Measurements from ENCODE around the gene CDIPT. TPM values are rescaled to one million over a fixed set of nuclear protein-coding genes. Genes with fewer than 3 reads are reported as not detected.

CDIPT gene
- total RNA-seq, 1 donor from 2014 or later, result 36.9 TPM

GRCh38 chr16:29825145-29826044 is 37.6 kb downstream of the CDIPT start:
- ATAC-seq, result peak; percentile 56

DNA sequence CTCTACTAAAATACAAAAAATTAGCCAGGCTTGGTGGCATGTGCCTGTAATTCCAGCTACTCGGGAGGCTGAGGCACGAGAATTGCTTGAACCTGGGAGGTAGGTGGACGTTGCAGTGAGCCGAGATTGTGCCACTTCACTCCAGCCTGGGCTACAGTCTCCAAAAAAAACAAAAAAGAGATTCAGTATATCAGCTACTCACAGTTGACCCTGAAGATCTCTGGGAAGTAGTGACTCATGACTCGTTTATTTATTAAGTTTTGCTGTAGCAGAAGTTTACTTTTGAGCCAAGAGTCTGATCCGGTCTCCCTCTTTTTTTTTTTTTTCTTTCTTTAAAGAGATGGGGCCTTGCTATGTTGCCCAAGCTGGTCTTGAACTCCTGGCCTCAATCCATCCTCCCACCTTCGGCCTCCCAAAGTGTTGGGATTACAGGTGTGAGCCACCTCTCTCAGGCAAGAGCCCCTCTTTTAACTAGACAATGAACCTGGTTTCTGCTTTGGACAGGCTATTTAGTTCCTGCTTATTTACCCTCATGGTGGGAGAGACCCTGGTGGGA is 38.4 kb downstream of the CDIPT start:
- no peak for ATAC-seq

DNA sequence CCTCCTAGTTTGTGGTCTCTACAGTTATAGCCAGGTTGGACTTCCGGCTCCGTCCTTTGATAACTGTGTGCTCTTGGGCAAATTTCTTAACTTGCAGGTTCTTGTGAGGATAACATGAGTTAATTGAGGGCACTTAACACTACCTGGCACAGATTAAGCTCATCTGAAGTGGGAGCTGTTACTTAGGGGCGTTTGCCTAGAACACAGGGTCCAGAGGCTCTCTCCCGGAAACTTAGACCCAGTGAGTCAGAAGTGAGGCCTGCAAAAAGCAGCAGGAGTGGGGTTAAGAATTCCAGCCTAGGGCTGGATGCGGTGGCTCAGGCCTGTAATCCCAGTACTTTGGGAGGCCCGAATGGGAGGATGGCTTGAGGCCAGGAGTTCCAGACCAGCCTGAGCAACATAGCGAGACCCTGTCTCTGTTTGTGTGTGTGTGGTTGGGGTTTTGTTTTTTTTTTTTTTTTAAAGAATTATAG is 41.3 kb downstream of the CDIPT start:
- peak; percentile 30 for ATAC-seq

DNA sequence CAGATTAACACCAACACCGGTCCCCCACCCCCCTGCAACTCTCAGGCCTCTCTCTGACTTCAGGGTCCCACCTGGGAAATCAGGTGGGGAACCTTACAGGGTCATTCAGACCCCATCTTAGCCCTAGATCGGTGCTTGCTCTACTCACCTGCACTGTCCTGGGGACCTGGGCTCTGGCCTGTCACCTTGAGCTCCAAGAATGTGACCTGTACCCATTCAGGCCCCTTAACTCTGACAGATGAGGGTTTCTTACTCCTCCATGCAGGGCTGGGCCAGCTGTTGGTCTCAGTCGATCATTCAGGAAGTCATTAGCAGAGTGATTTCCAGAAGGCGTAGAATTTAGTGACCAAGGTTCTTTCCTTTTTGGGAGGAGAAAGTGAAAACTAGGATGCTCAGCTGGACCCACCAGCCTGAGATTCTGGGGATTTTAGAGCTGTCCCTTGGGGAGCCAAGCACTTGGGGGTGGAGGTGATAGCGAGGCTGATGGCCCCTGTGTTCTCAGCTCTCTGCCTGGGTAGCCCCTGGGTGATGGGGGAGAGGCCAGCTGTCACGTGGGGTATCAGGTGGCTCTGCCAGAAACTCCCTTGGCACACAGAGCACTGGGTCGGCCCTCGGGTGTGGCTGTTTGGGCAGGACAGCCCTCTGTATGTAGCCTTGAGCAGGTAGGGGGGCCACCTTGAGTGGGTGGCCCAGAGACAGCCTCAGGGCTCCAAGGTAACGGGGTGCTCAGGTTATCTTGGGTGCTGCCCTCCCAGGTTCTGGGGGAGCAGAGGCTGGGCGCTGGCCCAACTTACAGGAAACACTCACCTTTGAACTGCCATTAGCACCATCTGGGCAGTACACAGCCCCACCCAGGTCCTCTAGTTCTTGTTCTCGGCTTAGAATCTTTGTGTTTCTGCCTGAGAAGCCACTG is 42.0 kb downstream of the CDIPT start:
- peak; percentile 59 for ATAC-seq

DNA sequence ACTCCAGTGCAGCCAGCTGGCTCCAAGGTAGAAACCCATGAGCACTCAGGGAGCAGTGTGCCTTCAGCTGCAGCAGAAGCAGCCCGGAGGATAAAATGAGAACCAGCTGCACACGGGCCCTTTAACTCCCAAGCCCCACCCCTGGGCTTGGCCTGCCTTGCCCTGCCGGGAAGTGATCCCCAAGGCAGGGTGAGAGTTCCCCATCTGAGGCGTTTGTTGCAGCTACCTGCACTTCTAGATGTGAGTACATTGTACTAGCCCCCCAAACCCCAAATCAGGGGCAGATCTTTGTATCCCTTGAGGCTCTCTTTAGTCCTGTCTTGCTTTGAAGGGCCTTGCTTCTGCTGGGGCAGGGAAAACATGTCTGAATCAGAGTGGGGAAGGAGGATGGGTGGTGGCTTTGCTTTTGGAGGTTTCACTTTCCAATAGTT is 42.7 kb downstream of the CDIPT start, which contains the start of gene MVP:
MVP (plus strand) TSS at position 192 of the 431 bp plus-strand sequence. CDS start 10,088 bp downstream, outside the sequence.
- ATAC-seq, result peak; percentile 50

GRCh38 chr16:29819506-29819905 is 43.5 kb downstream of the CDIPT start:
- no peak for ATAC-seq

- ATAC-seq, result no peak
These were observed 44.9 kb downstream of the CDIPT start for GRCh38 chr16:29818082-29818481.

DNA sequence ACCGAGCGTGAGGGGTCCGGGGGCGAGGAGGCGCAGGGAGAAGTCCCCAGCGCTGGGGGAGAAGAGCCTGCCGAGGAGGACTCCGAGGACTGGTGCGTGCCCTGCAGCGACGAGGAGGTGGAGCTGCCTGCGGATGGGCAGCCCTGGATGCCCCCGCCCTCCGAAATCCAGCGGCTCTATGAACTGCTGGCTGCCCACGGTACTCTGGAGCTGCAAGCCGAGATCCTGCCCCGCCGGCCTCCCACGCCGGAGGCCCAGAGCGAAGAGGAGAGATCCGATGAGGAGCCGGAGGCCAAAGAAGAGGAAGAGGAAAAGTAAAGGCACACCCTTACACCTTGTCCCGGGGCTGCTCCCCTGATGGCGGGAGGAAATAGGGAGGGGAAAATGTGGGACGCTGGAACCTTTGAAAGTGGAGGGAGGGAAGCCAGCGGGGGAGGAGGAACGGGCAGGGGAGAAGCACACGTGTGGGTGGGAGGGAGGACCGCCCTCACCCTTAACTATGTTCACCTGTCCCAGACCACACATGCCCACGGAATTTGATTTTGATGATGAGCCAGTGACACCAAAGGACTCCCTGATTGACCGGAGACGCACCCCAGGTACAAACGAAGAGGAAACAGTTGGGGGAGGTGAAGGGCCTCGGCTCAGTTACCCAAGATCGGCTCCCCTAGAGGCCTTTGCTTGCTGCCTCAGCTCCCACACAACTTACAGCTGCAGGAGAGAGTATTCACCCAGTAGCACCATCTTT is 46.2 kb downstream of the CDIPT start:
- ATAC-seq, result peak; percentile 14

- ATAC-seq, result peak; percentile 85
These were observed 47.0 kb downstream of the CDIPT start, which contains the start of gene PAGR1 for GRCh38 chr16:29815793-29816693. Gene PAGR1 (plus strand): TSS chr16:29816152. CDS start chr16:29816526, 374 bp downstream.

DNA sequence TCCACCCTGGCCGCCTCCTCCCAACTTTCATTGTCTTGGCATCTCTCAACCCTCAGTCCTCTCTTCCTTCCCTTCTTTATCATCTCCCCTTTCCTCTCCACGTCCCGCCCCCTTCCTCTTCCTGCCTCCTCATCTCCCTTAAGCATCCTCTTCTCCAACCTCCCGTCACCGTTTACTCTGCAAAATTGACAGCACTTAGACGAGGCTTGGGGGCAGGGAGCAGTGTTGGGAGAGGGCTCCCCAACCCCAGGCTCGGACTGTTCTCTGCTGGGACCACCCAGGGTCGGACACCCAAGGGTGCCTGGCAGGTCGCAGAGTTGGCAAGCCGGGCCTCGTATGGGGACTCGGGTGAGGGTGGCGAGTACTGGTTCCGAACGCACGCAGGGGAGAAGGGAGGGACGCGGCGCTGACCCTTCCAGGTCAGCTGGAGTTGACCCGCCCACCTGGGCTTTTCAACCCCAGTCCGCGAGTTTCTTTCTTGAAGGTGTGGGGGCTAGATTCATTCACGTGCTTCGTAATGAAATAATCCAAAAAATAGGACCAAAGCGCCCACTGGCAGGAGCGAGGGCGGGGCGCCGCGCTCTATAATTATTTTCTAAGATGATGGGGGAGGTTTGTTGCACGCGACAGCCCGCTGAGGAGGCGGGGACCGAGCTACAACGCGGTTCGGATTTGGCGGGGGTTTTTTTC is 47.8 kb downstream of the CDIPT start:
- ATAC-seq, result no peak

DNA sequence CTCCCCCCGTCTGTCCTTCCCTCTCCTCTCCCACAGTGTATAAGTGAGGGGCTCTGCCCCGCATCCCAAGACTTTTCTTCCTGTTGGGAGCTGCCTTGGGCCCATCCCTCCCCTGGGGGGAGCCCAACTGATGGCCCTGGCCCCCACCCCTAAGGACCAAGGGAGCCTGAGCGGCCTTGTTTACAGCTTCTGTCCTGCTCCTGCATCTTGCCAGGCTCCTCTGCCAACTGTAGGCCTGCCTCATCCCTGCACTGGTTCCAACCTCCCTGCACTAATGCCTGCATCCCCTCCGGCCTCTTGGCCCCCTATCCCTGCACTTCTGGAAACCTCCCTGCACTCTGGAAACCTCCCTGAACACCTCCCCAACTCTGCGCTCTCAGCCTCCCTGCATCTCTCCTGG is 48.4 kb downstream of the CDIPT start:
- no peak for ATAC-seq

GRCh38 chr16:29813644-29814562 is 49.1 kb downstream of the CDIPT start:
- no peak for ATAC-seq

GRCh38 chr16:29812754-29813643 is 50.0 kb downstream of the CDIPT start:
- no peak for ATAC-seq

DNA sequence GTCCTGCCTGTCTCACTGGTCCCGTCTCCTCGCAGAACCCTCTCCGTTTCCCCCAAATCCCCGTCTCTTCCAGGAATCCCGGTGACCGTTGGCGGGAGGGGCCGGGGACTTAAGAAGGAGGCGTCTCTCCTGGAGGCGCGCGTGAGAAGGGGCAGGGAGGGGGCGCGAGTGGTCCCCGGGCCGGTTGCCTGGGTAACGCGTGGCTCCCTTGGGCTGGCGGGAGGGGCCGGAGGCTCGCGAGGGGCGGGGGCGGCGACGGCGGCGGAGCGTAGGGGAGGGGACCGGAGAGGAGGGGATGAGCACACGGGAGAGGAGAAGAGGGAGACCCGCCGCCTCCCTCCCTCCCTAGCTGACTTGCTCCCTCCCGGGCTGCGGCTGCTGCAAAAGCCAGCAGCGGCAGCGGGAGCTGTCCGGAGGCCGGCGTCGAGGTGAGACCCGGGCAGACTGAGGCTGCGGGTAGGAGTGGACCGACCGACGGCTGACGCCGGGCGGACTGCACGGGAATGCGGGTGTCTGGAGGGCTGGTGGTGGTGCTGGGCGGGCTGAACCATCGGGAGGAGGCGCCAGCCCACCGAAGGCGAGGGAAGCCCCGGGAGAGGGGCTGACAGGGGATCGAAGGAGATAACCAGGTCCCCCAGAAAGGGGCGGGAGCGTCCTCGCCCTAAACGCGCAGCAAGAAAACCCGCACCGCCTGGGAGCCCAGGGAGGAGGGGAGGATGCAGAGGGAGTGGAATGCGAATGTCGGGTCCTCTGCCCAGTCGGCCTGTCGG is 50.9 kb downstream of the CDIPT start, which contains the start of gene PRRT2:
PRRT2 (plus strand) TSS at position 298 of the 770 bp plus-strand sequence. CDS start 862 bp downstream, outside the sequence.
- ATAC-seq, result no peak

DNA sequence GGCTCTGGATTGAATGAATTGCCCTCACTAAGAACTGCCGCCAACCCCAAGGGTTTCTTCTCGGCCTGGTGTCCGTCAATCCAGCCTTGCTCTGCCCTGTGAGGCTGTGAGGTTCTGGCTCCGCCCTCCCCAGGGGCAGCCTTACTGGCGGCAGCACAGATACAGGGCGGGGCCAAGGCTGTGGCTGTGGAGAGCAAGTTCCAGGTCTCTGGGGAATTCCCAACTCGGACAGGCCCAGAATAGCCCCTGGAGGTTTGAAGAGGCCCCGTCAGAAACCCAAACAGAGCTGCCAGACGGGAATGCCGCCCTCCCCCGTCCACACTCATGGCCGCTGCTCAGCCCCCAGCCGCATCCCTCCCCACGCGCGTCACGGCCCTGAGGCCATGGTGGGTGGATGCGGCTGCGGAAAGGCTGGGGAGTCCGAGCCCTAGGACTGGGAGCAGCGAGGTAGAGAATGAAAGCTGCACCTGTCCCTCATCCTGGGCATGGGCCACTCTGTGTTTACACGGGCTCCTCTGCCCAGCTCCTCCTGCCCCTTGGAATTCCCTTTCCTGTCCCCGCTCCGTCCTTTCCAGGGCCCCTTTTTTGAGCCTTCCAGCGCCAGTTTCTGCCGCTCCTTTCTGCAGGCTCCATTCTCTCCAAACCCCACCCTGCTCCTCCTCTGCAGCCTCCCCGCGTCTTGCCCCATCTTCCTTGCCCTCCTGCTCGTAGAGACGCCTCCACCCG is 51.7 kb downstream of the CDIPT start:
- ATAC-seq, result peak; percentile 53

DNA sequence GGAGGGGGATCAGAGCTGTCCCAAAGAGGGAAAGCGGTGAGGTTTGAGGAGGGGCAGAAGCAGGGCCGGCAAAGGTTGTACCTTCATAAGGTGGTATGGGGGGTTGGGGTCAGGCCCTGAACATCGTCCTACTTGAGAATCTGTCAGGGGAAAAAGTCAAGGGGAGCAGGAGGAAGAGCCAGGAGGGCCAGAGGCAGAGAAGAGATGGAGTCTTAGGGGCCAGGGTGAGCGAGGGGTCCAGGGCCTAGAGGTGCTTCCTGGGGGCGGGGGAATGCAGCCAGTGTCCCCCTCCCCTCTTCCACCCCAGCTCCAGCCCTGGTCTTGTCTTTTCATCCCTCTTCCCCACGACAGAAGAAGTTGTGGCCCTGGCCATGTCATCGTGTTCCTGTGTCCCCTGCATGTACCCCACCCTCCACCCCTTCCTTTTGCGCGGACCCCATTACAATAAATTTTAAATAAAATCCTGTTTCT is 52.3 kb downstream of the CDIPT start:
- no peak for ATAC-seq

Measured in esophagus mucosa (tissue), 1 donor.